H1 (cell line): ENCODE results near the gene CHSY1.

Source experiments
- CREB1 ChIP-seq: IDR thresholded peaks from 2 replicates; pipeline ENCODE4 v1.6.1; 2012; ENCODE audit warnings: inconsistent platforms
- EP300 ChIP-seq, 2 experiments: IDR thresholded peaks; 1 replicate in 1 of 2; 2 replicates in 1 of 2; pipeline ENCODE4 v1.6.1; 2011 to 2012; ENCODE audit warnings: low read depth in 2 of 2, low read length in 2 of 2, mild to moderate bottlenecking in 2 of 2, borderline replicate concordance in 1 of 2, inconsistent platforms in 1 of 2, moderate library complexity in 1 of 2
- GABPA ChIP-seq: IDR thresholded peaks from 2 replicates; pipeline ENCODE4 v1.6.1; 2011; ENCODE audit warnings: mild to moderate bottlenecking, low read length, moderate library complexity, borderline replicate concordance; ENCODE audit not compliant: insufficient read depth
- KDM1A ChIP-seq: fragments of 200-600, 300-600 bp; sonication (generic); IDR thresholded peaks from 2 replicates; pipeline ENCODE4 v1.7.1; 2016; ENCODE audit warnings: mild to moderate bottlenecking, low read length, borderline replicate concordance
- MAFK ChIP-seq: IDR thresholded peaks from 2 replicates; pipeline ENCODE4 v1.6.1; 2012; ENCODE audit warnings: low read depth, mild to moderate bottlenecking, improper control_type of control experiment, low read length
- PHF8 ChIP-seq: fragments of 200-600 bp; sonication (generic); conservative IDR thresholded peaks from 2 replicates; pipeline ENCODE4 v1.7.1; 2012; ENCODE audit warnings: low read depth, mild to moderate bottlenecking, inconsistent platforms, low read length, moderate library complexity
- SP1 ChIP-seq: IDR thresholded peaks from 2 replicates; pipeline ENCODE4 v1.6.1; 2011; ENCODE audit warnings: low read depth, low read length
- SP4 ChIP-seq: IDR thresholded peaks from 2 replicates; pipeline ENCODE4 v1.6.1; 2012; ENCODE audit warnings: low read length, inconsistent platforms
- TAF1 ChIP-seq: IDR thresholded peaks from 2 replicates; pipeline ENCODE4 v1.6.1; 2011; ENCODE audit warnings: mild to moderate bottlenecking, low read depth, low read length
- TBP ChIP-seq: IDR thresholded peaks from 2 replicates; pipeline ENCODE4 v1.6.1; 2011; ENCODE audit warnings: low read depth, low read length, improper control_type of control experiment
- TF ChIP-seq, protein P1 (sequence below), 3 experiments: IDR thresholded peaks; 1 replicate in 2 of 3; 2 replicates in 1 of 3; pipeline versions ENCODE4 v1.5.1 to v1.6.1; 2011; ENCODE audit warnings: low read length in 3 of 3, mild to moderate bottlenecking in 3 of 3, inconsistent platforms in 2 of 3, low read depth in 1 of 3, moderate library complexity in 1 of 3; ENCODE audit not compliant: insufficient read depth in 1 of 3; ENCODE audit errors: control extremely low read depth in 1 of 3

GRCh38 chr15:101138913-101139880 is 112.7 kb downstream of the CHSY1 start:
- TF ChIP-seq GABPA (no peak), TAF1 (no peak), KDM1A (no peak), PHF8 (no peak), EP300 (IDR thresholded peaks at IDR 0.05; ENCODE audit: borderline replicate concordance in 1 of 2, low read depth in 2 of 2, low read length in 2 of 2) (no peak), SP1 (no peak), MAFK (no peak), SP4 (no peak), TBP (no peak), CREB1 (no peak)
- TF ChIP-seq, protein P1, sequence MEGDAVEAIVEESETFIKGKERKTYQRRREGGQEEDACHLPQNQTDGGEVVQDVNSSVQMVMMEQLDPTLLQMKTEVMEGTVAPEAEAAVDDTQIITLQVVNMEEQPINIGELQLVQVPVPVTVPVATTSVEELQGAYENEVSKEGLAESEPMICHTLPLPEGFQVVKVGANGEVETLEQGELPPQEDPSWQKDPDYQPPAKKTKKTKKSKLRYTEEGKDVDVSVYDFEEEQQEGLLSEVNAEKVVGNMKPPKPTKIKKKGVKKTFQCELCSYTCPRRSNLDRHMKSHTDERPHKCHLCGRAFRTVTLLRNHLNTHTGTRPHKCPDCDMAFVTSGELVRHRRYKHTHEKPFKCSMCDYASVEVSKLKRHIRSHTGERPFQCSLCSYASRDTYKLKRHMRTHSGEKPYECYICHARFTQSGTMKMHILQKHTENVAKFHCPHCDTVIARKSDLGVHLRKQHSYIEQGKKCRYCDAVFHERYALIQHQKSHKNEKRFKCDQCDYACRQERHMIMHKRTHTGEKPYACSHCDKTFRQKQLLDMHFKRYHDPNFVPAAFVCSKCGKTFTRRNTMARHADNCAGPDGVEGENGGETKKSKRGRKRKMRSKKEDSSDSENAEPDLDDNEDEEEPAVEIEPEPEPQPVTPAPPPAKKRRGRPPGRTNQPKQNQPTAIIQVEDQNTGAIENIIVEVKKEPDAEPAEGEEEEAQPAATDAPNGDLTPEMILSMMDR (IDR thresholded peaks at IDR 0.05; ENCODE audit: control extremely low read depth in 1 of 3, insufficient read depth in 1 of 3, low read depth in 1 of 3, low read length in 3 of 3) = no peak
